Measurements from ENCODE around the gene PDCL3.

DNA sequence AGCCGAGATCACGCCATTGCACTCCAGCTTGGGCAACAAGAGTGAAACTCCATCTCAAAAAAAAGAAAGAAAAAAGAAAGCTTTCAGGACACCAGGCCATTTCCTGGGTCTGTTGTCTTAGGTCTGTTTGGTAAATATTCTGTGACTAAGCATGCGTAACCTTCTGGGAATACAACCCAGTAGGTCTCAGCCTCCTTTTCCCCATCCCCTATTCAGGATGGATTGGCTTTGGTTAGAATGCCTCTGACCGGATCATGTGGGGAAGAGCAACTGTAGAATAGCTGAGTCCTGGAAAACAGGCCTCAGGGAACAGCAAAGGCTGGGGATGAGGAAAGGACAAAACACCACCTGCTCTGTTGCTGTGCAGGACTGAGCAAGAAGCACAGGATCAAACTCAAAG lies 1.6 kb upstream of the PDCL3 start:
- no peak for TF ChIP-seq FOXA1 (IDR thresholded peaks at IDR 0.05)
- no peak for TF ChIP-seq FOXK2 (IDR thresholded peaks at IDR 0.05)
- TF ChIP-seq CTBP1 (IDR thresholded peaks at IDR 0.05; ENCODE audit: borderline replicate concordance), result no peak
